Endometrium (tissue), 2 donors: ENCODE measurements around the gene FAM241A.
"Not testable (repeated sequence)": the region's sequence is repeated elsewhere in the genome, so short reads cannot be mapped to it uniquely, and the experiment has no call there.

Experiments used
- FAIRE-seq: peaks from 2 replicates; lab custom pipeline; 2012; peaks lifted over from hg19 to GRCh38; lab: Jason Lieb, UNC
- donor health status: control.
- donor health status: control.

FAM241A gene

DNA sequence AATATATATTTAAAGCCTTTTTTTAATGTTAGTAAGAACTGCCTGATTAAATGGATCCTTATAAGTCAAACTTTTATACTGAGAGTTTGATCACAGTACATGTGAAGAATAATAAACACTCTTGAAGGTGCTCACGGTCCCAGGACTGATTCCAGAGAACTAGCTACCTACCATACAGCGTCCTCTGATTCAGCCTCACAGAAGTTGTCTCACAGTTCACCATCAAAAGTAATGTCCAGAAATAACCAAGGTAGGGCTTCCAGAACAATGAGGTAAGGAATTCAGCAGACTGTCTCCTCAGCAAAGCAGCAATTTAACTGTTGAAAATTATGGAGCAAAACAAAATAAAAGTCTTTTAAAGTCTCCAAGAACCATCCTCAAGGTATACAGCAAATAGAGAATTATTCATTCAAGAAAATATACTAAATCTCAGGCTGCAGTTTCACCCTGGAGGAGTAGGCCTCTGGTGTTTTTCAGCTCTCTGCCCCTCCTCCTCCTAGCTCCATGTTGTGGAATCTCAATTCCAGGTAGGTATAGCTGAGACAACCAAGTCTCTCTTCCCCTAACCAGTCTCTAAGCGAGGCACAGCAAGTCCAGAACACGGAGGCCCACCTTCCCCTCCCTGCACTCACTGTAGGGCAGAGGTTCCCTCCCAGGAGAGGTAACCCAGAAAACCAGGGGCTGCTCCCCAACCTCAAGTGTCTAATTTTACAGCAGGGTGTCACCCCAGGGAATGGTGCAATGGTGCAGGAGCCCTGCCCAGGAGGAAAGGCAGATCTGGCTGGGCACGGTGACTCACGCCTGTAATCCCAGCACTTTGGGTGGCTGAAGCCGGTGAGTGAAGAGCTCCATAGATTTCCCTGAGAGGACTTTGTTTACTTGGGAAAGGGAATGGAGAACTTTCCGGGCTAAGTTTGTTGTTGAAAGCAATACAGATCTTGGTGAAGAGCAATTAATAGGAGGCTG lies 28.6 kb downstream of the FAM241A start:
- FAIRE-seq, result no peak

DNA sequence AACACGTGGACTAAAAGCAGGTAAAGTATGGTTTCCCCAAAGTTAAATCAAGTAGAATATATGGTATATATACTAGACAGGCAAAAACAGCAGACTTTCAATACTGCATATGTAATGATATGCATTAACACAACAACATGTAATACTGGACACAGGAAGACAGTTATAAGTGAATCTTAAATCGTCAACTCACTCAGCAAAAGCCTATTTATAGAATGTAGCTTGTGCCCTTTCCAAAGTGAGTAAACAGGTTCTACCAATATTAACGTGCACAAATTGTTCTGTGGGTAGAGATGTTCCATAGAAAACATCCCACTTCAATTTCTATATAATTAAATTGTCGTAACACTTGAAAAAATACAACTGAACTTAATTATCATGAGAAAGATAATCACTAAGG lies 30.6 kb downstream of the FAM241A start:
- FAIRE-seq, result no peak

DNA sequence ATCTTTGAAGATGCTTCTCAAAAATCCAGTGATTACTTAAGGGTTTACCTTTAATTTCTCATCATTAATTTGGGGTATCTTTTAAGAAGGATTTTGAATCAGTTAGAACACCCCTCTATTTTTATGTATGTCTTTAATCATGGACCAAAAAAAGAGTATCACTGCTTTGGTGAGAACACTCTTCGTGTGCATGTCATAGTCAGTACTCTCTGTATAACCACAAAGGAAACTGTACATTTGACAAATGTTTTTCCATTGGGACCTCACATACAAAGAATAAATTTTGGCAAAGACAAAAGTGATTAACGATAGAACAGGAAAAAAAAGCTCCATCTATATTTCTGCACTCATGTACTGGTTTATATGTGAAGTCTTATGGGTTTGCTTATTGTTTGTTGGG lies 31.3 kb downstream of the FAM241A start:
- FAIRE-seq, result no peak

DNA sequence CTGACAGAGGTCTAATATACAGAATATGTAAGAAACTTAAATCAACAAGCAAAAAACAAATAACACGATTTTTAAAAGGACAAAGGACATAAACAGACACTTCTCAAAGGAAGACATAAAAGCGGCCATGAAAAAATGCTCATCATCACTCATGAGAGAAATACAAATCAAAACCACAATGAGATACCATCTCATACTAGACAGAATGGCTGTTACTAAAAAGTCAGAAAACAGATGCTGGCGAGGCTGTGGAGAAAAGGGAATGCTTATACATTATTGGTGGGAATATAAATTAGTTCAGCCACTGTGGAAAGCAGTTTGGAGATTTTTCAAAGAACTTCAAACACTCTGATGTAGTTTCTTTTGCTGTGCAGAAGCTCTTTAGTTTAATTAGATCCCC lies 33.5 kb downstream of the FAM241A start:
- not testable (repeated sequence) for FAIRE-seq

DNA sequence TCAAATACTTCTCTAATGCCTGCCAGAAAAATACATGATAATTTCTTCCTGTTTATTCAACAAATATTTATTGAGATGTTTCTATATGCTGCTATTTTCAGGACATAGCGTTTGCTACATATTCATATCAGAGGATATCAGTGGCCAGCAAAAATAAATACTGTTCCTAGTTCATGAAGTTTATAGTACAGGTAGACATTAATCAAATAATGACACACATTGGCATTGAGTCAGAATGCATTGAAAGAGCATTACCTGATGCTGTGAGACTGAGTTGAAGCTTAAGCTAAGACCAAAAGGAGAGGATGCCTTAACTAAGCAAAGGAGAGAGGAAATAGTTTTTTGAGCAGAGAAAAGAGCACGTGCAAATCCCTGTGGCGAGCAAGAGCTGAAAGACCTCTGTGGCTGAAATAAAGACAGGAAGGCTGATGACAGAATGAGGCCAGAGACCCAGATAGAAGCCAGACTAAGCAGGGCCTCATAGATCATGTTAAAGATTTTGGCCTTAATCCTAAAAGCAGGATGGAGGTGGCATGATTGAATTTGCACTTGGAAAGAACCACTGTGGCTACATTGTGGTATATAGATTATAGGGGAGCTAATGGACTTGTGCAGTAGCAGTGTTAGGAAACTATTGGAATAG lies 36.2 kb downstream of the FAM241A start:
- no peak for FAIRE-seq

DNA sequence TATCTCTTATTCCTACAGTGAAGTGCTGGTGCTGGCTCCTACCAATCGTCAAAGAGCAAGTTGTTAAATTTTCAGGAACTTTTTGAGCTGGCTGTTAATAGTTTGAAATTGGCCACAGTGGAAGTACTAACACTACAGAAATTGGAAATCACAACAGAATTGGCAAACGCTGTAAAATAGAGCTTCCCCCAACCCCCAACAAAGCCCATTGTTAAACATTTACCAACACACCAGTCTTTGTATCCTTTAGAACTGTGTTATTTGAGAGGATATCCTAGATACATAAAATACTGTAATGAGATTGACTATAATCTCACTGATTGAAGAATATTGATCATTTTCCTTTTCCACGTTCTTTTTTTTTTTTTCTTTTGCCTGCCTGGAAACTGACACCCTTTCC lies 37.4 kb downstream of the FAM241A start:
- no peak for FAIRE-seq

DNA sequence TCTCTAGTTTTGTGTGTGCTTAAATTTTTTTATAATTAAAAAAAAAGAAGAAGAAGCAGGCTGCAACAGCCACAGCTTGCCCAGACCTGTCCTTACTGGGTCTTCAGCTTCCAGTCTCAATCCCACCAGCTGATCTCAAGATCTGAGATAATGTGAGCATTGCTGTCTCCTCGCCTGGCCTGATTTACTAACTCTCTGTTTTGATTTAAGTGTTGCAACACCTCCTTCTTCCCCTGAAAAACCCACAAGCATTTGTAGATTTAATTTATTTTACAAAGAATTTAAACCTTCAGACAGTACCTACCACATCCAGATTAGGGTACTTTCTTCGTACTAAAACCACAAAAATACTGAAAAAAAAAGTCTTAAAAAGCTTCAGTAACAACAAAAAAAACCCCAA lies 38.0 kb downstream of the FAM241A start:
- FAIRE-seq, result no peak

DNA sequence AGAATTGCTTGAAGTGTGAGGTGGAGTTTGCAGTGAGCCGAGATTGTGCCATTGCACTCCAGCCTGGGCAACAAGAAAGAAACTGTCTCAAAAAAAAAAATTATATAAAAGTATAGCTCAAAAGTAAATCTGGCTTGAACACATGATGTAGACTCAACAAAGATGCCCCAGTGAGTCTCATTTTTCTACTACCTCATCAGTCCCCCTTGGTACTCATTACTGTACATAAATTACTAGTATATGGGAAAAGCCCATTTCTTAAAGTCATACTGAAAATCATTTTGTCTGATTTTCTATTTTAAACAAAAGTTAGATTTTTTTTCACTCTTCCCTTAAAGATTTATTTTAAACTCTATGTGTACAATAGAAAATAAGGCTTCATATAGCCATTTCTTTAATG lies 39.2 kb downstream of the FAM241A start:
- FAIRE-seq, result no peak

DNA sequence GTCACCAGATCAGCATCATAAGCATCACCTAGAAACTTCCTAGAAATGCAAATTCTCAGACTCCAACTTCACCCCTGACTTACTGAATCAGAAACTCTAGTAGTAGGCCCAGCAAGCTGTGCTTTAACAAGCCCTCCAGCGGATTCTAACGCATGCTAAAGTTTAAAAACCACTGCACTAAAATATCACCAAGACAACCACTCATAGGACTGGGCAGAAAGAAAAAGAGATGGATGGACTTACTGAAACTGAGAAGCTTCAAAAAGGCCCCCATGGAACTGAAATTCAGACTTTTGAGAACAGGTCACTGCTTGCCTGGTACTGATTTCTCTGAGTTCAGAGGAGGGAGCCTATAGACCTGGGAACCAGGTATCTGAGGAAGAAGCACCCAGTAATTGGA lies 40.1 kb downstream of the FAM241A start:
- FAIRE-seq, result no peak

DNA sequence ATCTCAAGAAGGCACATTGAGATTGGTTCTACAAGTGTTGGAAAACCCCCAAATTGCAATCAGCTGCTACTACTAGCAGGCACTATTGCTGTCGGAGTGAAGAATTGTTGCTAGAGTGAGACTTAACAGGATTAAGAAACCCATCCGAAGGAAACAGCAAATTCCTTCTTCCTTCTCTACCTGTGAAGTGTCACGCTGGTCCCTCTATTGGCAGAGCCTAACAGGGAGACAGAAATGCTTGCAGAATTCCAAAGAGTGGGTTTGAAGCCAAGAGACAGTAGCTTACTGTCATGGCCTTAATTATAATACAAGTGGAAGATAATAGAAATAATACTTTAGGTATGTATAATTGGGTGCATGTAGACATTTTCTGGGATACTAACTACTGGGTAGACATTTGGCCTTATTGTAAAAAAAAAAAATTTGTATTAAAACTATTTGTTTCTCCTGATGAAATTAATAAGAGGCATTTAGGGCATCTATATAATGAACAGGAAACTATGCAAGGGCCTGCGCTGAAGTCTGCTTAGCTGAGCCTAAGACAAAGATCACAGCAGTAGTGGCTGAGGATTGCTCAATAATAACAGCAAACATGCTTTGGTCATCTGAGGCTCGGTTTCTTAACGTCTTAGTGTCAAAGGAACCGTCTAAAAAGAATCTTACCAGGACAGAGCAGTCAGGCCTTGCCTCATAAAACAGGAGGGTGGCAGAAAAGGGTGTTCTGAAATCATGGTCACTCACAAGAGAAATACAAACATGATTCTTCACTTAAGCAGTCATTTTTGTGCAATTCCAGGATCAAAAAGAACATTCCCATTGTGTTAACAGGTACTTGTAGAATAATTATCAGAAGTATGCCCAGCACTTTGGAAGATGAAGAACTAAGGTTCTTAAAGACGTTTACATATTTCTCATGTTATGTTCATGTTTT lies 40.8 kb downstream of the FAM241A start:
- no peak for FAIRE-seq

DNA sequence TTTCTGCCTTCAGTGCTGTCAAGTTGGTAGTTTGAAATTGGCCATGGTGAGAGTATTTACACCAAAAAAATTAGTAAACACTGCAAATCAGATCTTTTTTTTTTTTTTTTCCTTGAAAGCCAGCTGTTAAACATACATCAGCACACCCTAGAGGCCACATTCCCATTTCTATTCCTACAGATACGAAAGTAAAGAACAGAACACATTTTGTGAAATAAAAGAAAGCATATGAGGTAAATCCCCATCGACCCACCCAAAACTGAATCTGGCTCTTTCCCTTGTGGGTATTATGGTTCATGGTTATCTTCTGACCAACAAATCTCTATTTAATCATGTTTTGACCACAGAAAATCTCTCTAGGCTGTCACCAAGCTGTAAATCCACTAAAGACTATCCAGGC lies 44.5 kb downstream of the FAM241A start:
- no peak for FAIRE-seq

DNA sequence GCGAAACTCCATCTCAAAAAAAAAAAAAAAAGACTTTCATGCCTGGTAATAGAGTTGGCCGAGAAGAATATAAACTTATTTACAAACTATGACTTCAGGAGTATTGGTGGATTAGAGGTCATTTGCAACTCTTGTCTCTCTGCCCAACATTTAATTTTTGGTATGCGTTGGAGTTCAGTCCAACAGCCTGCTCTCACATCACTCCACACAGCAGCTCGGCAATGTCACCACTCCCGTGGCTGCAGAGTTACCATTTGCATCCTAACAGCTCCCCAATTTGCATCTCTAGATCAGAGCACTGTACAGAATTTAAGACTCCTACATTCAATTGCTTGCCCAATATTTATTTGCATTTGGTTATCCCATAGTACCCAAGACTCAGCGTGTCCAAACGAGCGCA lies 45.4 kb downstream of the FAM241A start:
- no peak for FAIRE-seq

DNA sequence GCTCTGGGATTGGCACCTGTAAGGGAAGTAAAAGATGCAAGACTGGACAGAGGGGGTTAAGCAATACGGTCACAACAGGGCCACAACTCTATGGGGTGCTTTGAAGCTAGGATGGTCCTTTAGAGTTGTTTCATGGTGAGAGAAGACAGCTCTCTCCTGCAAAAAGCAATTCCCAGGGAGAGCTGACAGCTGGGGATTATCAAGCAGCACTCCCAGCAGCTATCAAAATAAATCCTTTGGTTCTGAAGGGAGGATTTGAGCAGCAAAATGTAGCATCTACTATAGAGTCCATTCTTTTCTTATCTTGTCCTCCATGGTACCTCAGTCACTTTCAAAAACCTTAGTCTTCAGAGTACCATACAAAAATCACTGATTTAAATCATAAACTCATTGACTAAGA lies 51.2 kb downstream of the FAM241A start:
- FAIRE-seq, result no peak

DNA sequence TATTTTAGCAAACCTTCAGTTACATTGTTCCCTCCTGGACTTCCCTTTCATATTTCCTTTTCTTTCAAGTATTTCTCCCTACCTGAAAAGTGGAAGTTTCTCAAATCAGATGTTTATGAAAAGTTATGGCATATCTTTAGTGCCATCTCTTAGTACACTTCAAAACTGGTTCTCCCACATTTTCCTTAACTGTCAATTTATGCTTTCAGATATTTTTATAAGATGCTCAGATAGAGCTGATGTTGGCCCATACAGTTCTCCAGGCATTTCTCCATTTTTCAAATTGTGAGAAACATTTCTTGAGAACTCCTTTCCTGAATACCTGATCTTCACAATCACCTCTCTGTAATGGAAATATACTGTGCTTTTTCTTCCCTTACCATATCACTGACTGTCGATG lies 53.8 kb downstream of the FAM241A start:
- no peak for FAIRE-seq

DNA sequence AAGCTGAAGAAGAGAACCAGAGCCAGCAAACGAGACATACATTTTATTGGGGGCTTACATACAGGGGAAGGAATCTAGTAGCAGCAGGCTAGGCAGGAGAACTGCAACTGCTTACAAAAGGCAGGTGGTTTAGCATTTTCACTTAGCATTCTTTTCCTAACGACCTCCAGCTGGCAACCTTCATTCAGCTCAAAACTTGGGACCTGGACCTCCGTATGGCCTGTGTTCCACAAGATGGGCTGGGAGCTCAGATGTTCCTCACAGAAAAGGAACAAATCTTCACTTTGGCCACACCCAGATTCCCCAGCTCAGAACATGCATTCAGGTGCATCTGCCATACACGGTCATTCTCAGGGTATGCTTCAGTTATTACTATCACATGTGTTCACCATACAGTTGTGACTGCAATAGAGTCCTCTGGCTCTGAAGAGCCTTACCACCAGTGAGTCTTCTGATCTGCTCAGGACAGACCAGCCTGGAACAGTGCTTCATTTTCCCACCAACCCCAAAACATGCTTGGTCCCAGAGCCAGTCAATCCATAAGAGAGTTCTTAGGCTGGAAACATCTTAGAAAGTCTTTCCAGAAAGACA lies 56.8 kb downstream of the FAM241A start:
- FAIRE-seq, result no peak

DNA sequence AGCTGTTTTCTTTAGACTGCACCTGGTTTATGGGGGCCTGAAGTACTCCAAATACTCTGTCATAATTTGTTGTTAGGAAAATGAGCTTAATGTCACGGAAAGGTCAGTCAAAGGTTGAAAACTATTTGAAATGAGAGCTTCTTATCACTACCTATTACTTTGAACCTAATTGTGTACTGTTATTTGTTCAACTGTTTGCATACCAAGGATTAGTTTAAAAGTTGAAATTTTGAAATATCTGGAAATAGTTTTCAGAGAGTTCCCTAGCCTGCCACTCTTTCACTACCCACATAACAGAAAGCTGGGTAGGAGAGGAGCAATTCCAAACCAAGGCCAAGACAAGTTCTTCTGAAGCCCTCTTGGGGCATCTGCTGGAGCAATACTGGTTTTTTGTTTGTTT lies 58.3 kb downstream of the FAM241A start:
- no peak for FAIRE-seq

DNA sequence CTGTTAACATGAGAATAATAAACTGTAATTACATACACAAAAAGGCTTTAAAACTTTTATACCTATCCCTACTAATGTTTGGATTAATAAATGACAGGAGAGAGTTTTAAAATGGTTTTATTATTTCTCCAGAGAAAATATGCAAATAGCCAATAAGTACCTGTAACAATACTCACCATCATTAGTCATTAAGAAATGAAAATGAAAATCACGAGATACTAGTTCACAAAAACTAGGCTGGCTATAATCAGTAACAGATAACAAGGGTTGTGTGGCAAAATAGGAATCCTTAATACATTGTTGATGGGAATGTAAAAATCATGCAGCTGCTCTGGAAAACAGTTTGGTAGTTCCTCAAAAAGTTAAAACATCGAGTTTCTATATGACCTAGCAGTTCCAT lies 61.2 kb downstream of the FAM241A start:
- FAIRE-seq, result no peak

DNA sequence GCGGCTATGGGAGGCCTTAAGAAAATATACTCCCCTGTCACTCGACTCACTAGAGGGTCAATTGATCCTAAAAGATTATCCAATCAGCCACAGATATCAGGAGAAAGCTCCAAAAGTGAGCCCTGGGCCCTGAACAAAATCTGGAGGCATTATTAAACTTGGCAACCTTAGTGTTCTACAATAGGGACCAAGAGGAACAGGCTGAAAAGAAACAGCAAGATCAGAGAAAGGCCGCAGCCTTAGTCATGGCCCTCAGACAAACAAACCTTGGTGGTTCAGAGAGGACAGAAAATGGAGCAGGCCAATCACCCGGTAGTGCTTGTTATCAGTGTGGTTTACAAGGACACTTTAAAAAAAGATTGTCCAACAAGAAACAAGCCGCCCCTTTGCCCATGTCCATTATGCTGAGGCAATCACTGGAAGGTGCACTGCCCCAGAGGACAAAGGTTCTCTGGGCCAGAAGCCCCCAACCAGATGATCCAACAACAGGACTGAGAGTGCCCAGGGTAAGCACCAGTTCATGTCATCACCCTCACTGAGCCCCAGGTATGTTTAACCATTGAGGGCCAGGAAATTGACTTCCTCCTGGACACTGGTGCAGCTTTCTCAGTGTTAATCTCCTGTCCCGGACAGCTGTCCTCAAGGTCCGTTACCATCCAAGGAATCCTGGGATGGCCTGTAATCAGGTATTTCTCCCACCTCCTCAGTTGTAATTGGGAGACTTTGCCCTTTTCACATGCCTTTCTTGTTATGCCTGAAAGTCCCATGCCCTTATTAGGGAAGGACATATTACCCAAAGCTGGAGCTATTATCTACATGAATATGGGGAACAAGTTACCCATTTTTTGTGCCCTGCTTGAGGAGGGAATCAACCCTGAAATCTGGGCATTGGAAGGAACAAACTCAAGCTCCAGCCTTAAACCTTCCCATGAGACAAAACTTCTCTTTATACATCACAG lies 63.2 kb downstream of the FAM241A start:
- FAIRE-seq, result not testable (repeated sequence)

DNA sequence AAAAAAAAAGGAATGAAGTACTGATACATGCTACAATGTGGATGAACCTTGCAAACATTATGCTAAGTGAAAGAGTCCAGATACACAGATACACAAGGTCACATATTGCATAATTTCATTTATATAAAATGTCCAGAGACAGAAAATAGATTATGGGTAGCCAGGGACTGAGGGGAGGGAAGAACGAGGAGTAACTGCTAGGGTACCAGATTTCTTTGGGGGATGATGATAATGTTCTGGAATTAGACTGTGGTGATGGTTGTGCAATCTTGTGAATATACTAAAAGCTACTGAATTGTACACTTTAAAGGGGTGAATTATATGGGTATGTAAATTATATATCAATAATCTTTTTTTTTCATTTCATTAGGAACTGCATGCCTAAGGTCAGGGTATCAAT lies 65.5 kb downstream of the FAM241A start:
- no peak for FAIRE-seq

DNA sequence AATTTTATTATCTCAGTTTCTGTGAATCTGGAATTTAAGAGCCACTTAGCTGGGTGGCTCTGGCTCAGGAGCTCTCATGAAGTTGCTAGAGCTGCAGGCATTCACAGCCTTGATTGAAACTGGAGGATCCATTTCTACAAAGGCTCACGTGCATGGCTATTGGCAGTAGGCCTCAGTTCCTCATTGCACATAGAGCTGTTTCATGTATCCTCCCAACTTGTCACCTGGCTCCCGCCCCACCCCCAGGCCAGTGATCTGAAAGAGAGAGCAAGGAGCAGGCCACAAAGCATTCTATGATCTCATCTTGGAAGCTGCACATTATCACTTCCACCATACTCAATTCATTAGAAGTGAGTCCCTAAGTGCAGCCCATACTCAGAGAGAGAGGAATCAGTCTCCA lies 67.8 kb downstream of the FAM241A start:
- no peak for FAIRE-seq

DNA sequence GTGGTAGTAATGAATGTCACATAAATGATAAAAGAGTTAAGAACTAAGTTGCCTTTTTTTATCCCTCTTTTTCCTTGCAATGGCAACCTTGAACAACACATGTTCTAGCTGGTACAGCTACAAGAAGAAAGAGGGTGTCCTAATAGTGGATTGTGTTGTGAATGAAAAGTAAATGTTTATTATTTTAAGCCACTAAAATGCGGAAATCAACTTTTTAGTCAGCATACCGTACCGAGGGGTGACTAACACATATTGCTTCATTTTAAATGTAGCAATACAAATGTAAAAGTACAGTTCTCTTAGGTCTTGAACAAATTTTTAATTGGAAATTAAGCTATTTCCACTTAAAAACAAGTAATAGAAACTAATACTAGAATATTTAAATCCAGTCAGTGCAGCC lies 68.6 kb downstream of the FAM241A start:
- FAIRE-seq, result no peak
